ENCODE measurements around the gene NEB.

DNA sequence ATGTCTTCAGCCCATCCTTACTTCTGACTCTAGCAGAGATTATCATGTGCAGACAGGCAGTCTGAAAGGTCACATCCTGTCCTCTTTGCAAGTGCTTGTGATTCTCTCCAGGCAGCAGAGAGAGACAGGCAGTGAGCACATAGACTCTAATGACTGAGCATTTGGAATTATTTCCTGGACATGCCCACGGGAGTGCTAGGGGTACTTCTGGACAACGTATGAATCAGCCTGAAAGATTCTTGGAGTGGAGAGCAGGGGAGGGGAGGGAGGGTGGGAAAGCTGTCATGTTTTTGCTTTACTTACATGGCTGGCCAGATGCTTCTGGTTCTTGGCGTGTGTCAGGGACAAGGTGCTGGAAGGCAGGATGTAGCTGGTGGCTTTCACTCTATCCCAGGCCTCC, 174.0 kb downstream of the NEB start:
- no peak for TF ChIP-seq EP300 (IDR thresholded peaks at IDR 0.05; ENCODE audit: low read depth)
- TF ChIP-seq, protein P1, sequence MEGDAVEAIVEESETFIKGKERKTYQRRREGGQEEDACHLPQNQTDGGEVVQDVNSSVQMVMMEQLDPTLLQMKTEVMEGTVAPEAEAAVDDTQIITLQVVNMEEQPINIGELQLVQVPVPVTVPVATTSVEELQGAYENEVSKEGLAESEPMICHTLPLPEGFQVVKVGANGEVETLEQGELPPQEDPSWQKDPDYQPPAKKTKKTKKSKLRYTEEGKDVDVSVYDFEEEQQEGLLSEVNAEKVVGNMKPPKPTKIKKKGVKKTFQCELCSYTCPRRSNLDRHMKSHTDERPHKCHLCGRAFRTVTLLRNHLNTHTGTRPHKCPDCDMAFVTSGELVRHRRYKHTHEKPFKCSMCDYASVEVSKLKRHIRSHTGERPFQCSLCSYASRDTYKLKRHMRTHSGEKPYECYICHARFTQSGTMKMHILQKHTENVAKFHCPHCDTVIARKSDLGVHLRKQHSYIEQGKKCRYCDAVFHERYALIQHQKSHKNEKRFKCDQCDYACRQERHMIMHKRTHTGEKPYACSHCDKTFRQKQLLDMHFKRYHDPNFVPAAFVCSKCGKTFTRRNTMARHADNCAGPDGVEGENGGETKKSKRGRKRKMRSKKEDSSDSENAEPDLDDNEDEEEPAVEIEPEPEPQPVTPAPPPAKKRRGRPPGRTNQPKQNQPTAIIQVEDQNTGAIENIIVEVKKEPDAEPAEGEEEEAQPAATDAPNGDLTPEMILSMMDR (IDR thresholded peaks at IDR 0.05): no peak

Measured in transverse colon (tissue), 3 donors.